Activated CD4-positive, CD25-positive, alpha-beta regulatory T cell treated with anti-CD3 and anti-CD28 coated beads, Interleukin-2, amount 50 U/mL, for 16 hours (primary cell): ENCODE measurements around the gene C10orf95.

Experiments used
- DNase-seq: peaks from one replicate; pipeline ENCODE4 v3.0.0-alpha.2; 2020; ENCODE audit warnings: low read depth, low spot score

C10orf95 gene

DNA sequence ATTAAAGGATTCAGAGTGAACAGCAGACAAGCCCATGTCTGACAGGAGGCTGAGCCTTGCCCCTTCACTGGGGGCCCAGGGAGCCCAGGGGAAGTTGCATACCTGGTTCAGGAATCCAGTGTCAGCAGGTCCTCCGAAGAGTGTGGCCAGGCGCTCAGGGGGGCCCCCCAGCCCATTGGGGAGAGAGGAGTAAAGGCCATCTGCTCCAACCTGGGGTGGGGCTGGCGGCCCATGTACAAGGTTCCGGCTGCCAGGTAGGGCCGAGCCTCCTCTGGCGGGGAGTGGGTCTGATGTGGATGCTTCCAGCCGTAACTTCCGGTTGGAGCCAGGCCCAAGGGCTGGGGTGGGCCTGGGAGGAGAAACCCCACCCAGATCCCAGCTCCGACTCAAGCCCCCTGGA, 35.1 kb downstream of the C10orf95 start:
- DNase-seq: no peak

DNA sequence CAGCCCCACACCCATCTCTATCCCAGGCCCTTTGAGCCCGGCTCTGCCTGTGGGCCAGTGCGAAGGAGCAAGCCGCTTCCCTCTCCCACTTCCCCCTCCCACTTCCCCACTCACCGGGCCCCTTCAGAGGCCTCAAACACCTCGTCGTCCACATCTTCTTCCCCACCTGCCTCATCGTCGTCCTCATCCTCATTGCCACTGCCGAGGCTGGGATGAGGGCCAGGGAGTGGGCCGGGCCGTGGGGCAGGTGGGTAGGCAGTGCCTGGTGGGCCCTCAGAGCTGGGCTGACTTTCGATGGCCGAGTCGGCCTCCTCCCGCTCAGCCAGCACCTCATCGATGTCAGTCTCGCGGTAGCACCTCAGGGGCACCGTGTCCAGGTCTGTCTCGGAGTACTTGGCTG, 36.6 kb downstream of the C10orf95 start:
- DNase-seq: no peak

GRCh38 chr10:102413806-102414561, 37.4 kb downstream of the C10orf95 start:
- DNase-seq: no peak

DNA sequence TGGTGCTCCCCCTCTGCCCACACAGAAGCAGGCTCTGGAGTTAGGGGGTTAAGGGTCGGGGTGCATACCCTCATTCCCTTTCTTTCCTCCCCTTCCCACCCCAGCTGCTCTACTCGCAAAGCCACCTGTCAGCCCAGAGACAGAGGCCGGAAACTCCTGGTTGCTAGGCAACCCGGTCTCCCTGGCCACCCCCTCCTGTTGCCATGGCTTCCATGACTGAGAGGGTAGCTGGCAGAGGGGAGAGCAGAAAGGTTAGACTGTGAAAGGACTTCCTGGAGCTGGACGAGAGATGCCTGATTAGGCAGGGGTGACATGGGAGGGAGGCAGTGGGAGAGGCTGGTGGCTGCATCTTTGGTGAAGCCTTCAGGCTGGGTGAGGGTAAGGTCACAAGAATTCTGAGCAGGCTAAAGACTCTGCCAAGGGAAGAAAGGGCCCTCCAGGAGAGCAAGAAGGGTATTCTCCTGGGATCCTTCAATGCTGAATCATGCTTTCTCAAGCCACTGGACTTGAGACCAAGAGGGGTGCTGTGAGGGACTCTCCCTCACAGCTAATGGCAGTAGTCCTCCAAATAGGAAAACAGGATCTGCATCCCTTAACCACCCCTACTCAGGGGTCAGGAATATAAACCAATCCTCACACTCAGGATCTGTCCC, 38.2 kb downstream of the C10orf95 start:
- no peak for DNase-seq

GRCh38 chr10:102412293-102412692, 39.0 kb downstream of the C10orf95 start:
- no peak for DNase-seq

DNA sequence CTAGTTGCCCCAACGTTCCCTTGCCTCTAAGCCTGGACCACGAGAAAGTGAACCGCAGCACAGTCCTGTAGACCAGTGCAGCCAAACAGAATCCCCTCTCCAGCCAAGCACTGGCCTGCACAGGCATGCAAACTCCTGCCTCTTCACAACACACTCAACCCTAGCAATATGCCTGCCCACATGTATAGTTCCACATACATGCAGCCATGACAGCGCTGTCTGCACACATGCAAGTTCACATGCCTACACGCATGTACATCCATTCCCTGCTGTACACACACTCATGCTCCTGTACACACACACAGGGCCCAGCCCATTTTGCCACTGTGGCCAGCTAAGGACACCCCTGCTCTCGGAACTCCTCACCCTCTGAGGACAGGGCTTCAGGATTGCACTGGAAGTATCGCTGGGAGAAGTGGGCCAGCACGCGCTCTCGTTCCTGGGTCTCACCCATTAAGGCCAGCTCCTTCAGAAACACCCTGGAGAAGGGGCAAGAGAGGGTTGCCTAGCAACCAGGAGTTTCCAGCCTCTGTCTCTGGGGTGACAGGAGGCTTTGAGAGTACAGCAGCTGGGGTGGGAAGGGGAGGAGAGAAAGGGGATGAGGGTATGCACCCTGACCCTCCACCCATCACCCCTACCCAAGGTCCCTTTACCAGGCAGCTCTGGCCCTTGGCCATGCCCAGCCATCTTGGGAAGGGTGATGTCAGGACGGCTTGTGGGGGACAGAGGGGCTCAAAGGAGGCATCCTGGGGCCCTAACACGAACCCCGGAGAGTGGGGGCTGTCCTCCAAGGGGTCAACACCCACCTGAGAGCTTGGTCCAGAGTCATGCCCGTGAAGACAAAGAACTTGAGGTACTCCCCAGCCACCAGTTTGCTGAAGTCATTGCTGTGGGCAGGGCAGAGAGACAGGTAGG, 39.7 kb downstream of the C10orf95 start:
- no peak for DNase-seq

GRCh38 chr10:102410429-102411073, 40.8 kb downstream of the C10orf95 start:
- DNase-seq: no peak

GRCh38 chr10:102409604-102410428, 41.5 kb downstream of the C10orf95 start:
- no peak for DNase-seq

GRCh38 chr10:102408728-102409603, 42.4 kb downstream of the C10orf95 start:
- peak; percentile 50 for DNase-seq

GRCh38 chr10:102408131-102408727, 43.1 kb downstream of the C10orf95 start:
- no peak for DNase-seq

DNA sequence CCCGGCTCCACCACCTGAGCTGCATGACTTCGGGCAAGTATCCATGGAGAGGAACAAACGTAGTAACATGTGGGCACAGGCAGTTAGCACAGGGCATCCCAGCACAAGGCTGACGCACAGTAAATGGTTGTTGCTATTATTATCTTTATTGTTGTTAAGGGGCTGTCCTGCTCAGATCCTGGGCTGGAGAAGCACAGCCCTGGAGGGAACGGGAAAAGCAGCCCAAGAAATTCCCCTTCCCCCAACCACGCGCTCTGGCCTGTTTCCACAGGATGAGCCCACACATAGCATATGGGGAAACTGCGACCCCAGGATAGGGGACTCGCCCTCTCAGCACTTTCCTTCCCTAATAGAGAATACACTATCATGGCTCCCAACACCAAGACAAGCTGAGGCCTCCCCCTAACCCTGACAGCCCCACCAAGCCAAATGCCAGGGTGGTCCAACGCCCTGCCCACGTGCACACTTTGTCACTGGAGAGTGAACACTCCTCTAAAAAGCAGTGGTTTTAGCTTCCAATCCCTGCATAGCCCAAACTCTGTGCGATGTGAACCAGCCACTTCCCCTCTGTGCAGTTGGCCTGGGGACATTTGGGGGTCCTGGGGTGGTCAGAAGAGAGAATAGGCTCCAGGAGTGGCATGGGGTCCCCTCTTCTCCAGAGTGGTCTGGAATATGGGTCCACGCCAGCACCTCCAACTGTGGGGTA, 43.8 kb downstream of the C10orf95 start:
- no peak for DNase-seq

GRCh38 chr10:102406815-102407214, 44.5 kb downstream of the C10orf95 start:
- no peak for DNase-seq

GRCh38 chr10:102405632-102406031, 45.7 kb downstream of the C10orf95 start:
- DNase-seq: no peak

DNA sequence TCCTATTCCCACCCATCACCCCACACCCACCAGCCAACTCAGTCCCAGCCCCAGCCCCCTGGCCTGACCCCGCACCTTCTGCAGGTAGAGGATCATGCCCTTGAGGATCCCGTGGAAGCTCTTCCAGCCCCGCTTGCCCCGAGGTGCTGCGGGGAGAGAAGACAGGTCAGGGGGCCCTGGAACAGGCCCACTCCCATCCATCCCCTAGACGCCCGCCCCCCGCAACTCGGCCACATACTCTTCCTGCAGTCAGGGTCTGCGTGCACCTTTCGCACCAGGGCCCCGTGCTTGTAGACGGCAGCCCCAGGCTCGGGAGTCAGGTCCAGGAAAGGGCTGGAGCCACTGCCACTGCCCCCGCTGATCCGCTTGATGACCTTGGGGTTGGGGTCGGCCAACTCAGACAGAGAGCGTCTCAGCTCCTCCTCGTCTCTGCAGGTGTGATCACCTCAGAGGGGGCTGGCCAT, 46.2 kb downstream of the C10orf95 start:
- DNase-seq: no peak

GRCh38 chr10:102404361-102405107, 46.8 kb downstream of the C10orf95 start:
- no peak for DNase-seq

GRCh38 chr10:102403115-102403514, 48.2 kb downstream of the C10orf95 start:
- no peak for DNase-seq

DNA sequence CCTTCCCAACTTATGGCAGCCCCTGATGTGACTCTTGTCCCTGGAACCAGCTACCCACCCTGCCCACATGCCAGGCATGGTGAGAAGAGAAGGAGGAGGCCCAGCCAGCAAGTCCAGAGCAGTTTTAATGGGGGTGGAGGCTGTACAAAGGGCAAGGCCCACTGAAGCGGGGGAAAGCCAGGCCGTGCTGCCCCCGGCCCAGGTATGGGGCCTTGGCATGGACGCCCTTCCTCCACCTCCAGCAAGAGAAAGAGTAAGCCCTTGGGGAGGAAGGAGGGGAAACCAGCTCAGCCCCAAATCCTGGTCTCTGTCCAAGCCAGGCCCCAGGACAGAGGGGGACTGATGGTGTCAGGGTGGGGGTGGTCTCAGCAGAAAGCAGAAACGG, 48.8 kb downstream of the C10orf95 start:
- no peak for DNase-seq
